HEK293 (cell line): ENCODE results near the gene DROSHA.

Experiments used
- CTCF ChIA-PET: fragments of 350-600 bp; formaldehyde crosslinking; extraction: SDS; loops from one replicate; lab custom pipeline; 2021; ENCODE audit warnings: antibody characterized with exemption; lab: Yijun Ruan, JAX
- POLR2A ChIA-PET: fragments of 300-600 bp; formaldehyde crosslinking; extraction: SDS; loops from one replicate; lab custom pipeline; 2020; ENCODE audit warnings: antibody characterized with exemption, inconsistent platforms; lab: Yijun Ruan, JAX
- H3K27ac ChIP-seq: fragments of 200-500 bp; sonication (Bioruptor generic); 2 replicates; pipeline ENCODE4 v1.5.1; 2014; ENCODE audit warnings: low read depth, low read length, control low read depth, inconsistent platforms; ENCODE audit errors: extremely low read depth
- H3K36me3 ChIP-seq, 2 experiments: fragments of 200-500 bp in 1 of 2; sonication (Bioruptor generic) in 1 of 2; 1 replicate in 1 of 2; 2 replicates in 1 of 2; pipeline ENCODE4 v1.5.1; 2014 to 2017; ENCODE audit warnings: inconsistent platforms in 2 of 2, low read length in 2 of 2; ENCODE audit not compliant: control insufficient read depth in 2 of 2, insufficient read depth in 1 of 2
- H3K4me1 ChIP-seq: fragments of 200-500 bp; sonication (Bioruptor generic); 2 replicates; pipeline ENCODE4 v1.5.1; 2014; ENCODE audit warnings: mild to moderate bottlenecking, low read length, inconsistent platforms; ENCODE audit not compliant: control insufficient read depth, insufficient read depth
- H3K4me3 ChIP-seq: 2 replicates; pipeline ENCODE4 v1.5.1; 2011; ENCODE audit warnings: low read depth, mild to moderate bottlenecking, control low read depth, low read length, moderate library complexity
- H3K9me3 ChIP-seq: fragments of 200-500 bp; sonication (Bioruptor generic); 2 replicates; pipeline ENCODE4 v1.5.1; 2014; ENCODE audit warnings: low read depth, low read length, inconsistent platforms; ENCODE audit not compliant: control insufficient read depth, insufficient read depth
- BCL11A ChIP-seq: fragments of 450-650 bp; formaldehyde crosslinking; IDR thresholded peaks from 2 replicates; pipeline ENCODE4 v1.5.1; 2016; ENCODE audit warnings: low read depth, missing biosample characterization, missing genetic modification characterization
- HOXA7 ChIP-seq: sonication (generic); formaldehyde crosslinking; IDR thresholded peaks from 2 replicates; pipeline ENCODE4 v1.8.1; 2022; ENCODE audit warnings: missing genetic modification reagents, borderline replicate concordance
- MZF1 ChIP-seq: fragments of 450-650 bp; formaldehyde crosslinking; IDR thresholded peaks from 2 replicates; pipeline ENCODE4 v1.5.1; 2017; ENCODE audit warnings: missing biosample characterization, missing genetic modification characterization, borderline replicate concordance
- PRDM1 ChIP-seq: fragments of 450-650 bp; formaldehyde crosslinking; IDR thresholded peaks from 2 replicates; pipeline ENCODE4; 2016; ENCODE audit warnings: missing biosample characterization, missing genetic modification characterization
- SCRT2 ChIP-seq: fragments of 450-650 bp; formaldehyde crosslinking; IDR thresholded peaks from 2 replicates; pipeline ENCODE4 v1.5.1; 2016; ENCODE audit warnings: missing biosample characterization, missing genetic modification characterization
- TCF7L2 ChIP-seq: IDR thresholded peaks from 2 replicates; pipeline ENCODE4 v1.6.1; 2011; ENCODE audit warnings: low read depth, mild to moderate bottlenecking, inconsistent platforms, low read length, moderate library complexity, borderline replicate concordance
- ZBTB6 ChIP-seq: fragments of 450-650 bp; formaldehyde crosslinking; IDR thresholded peaks from 2 replicates; pipeline ENCODE4 v1.5.1; 2017; ENCODE audit warnings: missing biosample characterization, missing genetic modification characterization
- ZFP69B ChIP-seq: fragments of 450-650 bp; formaldehyde crosslinking; IDR thresholded peaks from 2 replicates; pipeline ENCODE4 v1.5.1; 2016; ENCODE audit warnings: missing biosample characterization, missing genetic modification characterization
- ZNF169 ChIP-seq: fragments of 450-650 bp; formaldehyde crosslinking; IDR thresholded peaks from 2 replicates; pipeline ENCODE4 v1.5.1; 2016; ENCODE audit warnings: missing biosample characterization, missing genetic modification characterization
- ZNF26 ChIP-seq: fragments of 450-650 bp; formaldehyde crosslinking; IDR thresholded peaks from 2 replicates; pipeline ENCODE4 v1.5.1; 2016; ENCODE audit warnings: missing biosample characterization, missing genetic modification characterization
- ZNF366 ChIP-seq: fragments of 450-650 bp; formaldehyde crosslinking; conservative IDR thresholded peaks from 2 replicates; pipeline ENCODE4 v1.5.1; 2016; ENCODE audit warnings: missing biosample characterization, missing genetic modification characterization
- ZNF37A ChIP-seq: fragments of 450-650 bp; IDR thresholded peaks from 2 replicates; pipeline ENCODE4 v1.5.1; 2018; ENCODE audit warnings: missing biosample characterization, missing genetic modification characterization
- ZNF391 ChIP-seq: fragments of 450-650 bp; formaldehyde crosslinking; IDR thresholded peaks from 2 replicates; pipeline ENCODE4 v1.5.1; 2016; ENCODE audit warnings: low read depth, missing biosample characterization, missing genetic modification characterization, borderline replicate concordance
- ZNF513 ChIP-seq: fragments of 450-650 bp; IDR thresholded peaks from 2 replicates; pipeline ENCODE4 v1.5.1; 2018; ENCODE audit warnings: missing biosample characterization, missing genetic modification characterization
- ZNF707 ChIP-seq: fragments of 450-650 bp; formaldehyde crosslinking; IDR thresholded peaks from 2 replicates; pipeline ENCODE4 v1.5.1; 2016; ENCODE audit warnings: missing biosample characterization, missing genetic modification characterization
- ZNF777 ChIP-seq: fragments of 450-650 bp; formaldehyde crosslinking; IDR thresholded peaks from 2 replicates; pipeline ENCODE4 v1.5.1; 2017; ENCODE audit warnings: missing biosample characterization, missing genetic modification characterization, borderline replicate concordance
- ZNF785 ChIP-seq: fragments of 450-650 bp; formaldehyde crosslinking; IDR thresholded peaks from 2 replicates; pipeline ENCODE4 v1.5.1; 2016; ENCODE audit warnings: missing biosample characterization, missing genetic modification characterization
- ZNF792 ChIP-seq: fragments of 450-650 bp; formaldehyde crosslinking; IDR thresholded peaks from 2 replicates; pipeline ENCODE4 v1.5.1; 2016; ENCODE audit warnings: missing biosample characterization, missing genetic modification characterization
- TF ChIP-seq, protein P1 (sequence below): fragments of 450-650 bp; formaldehyde crosslinking; IDR thresholded peaks from 2 replicates; pipeline ENCODE4 v1.5.1; 2016; ENCODE audit warnings: missing biosample characterization, missing genetic modification characterization

Gene DROSHA

DNA sequence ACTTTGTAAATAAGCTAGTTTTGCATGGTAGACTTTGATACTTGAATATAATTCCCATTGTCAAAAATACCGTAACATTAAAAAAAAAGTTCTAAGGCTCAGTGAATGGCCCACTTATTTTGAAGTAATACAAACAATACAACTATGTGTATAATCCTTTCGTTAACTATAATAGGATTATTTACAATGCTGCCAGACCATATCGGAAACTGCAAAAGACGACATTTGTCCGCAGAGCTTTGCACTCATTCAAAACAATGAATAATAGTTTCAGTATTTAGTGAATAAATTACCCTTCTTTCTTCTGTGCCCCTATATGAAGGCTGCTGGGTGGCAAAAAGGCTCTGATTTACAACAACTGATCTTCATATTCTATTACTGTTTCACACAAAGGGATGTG, 121.8 kb downstream of the DROSHA start (continued):
- TF ChIP-seq ZNF37A (tag by site-specific recombination), result no peak
- TF ChIP-seq HOXA7 (CRISPR knock-in tag), result no peak
- TF ChIP-seq ZNF169 (tag by site-specific recombination), result no peak
- no peak for TF ChIP-seq ZBTB6

DNA sequence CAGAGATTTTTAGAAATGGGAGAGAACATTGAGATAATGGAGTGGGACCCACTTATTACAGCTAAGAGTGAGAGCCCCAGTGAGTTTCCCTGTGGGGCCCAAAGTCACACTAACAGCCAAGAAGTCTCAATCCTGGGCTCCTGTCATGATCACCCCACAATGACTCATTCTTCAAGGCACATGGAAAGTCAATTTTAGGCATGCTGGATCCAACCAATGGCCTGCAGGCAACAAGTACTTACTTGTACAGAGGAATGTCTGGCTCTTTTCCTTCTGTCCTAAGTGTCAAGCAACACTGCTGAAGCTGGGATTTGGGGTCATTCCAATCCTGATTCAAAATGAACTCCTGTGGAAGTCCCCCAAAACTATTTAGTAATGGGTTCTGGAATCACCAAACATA, 123.1 kb downstream of the DROSHA start:
- CTCF ChIA-PET, result interaction anchor here (0.8 kb wide), 1 partner anchor 402 kb away, joined by 3 read pairs; no protein-coding TSS in a partner anchor
- Histone ChIP-seq H3K4me3 (no peak overlapping the region), H3K9me3 (no peaks in the 10 kb centered on the region), H3K27ac (no peak overlapping the region), H3K36me3 (peaks cover 52 to 73% of the 10 kb centered on the region in 2 experiments), H3K4me1 (0 out of 2 replicates have a peak, but pooled peaks cover 7% of the 10 kb centered on the region)
- no peak for TF ChIP-seq ZNF707 (tag by site-specific recombination)
- TF ChIP-seq PRDM1 (tag by site-specific recombination), result peak; percentile 45
- TF ChIP-seq MZF1 (tag by site-specific recombination), result no peak
- TF ChIP-seq ZNF26 (tag by site-specific recombination), result no peak
- TF ChIP-seq ZNF792 (tag by site-specific recombination), result no peak
- TF ChIP-seq TCF7L2, result no peak
- TF ChIP-seq SCRT2 (tag by site-specific recombination), result peak; percentile 77
- TF ChIP-seq ZFP69B, result peak; percentile 30; the same call in 1 of the 2 replicates
- no peak for TF ChIP-seq ZNF391 (tag by site-specific recombination)
- TF ChIP-seq ZNF777 (tag by site-specific recombination), result no peak
- no peak for TF ChIP-seq ZNF785
- no peak for TF ChIP-seq ZNF513 (tag by site-specific recombination)
- TF ChIP-seq, protein P1, sequence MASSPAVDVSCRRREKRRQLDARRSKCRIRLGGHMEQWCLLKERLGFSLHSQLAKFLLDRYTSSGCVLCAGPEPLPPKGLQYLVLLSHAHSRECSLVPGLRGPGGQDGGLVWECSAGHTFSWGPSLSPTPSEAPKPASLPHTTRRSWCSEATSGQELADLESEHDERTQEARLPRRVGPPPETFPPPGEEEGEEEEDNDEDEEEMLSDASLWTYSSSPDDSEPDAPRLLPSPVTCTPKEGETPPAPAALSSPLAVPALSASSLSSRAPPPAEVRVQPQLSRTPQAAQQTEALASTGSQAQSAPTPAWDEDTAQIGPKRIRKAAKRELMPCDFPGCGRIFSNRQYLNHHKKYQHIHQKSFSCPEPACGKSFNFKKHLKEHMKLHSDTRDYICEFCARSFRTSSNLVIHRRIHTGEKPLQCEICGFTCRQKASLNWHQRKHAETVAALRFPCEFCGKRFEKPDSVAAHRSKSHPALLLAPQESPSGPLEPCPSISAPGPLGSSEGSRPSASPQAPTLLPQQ (tag by site-specific recombination), result peak; percentile 89
- POLR2A ChIA-PET, result no interaction called here

GRCh38 chr5:31407921-31408693, 123.8 kb downstream of the DROSHA start:
- TF ChIP-seq BCL11A (tag by site-specific recombination) (no peak), ZNF366 (peak; percentile 34; the same call in 1 of the 2 replicates)
- TF ChIP-seq, all 188 proteins: peak for 1
- ChIA-PET POLR2A (no interaction called here), CTCF (no interaction called here)
- 0 out of 2 replicates have a peak, but pooled peaks cover 7% of the 10 kb centered on the region for H3K4me1 ChIP-seq
- no peak overlapping the region for H3K4me3 ChIP-seq
- H3K27ac ChIP-seq, result no peak overlapping the region
- no peaks in the 10 kb centered on the region for H3K9me3 ChIP-seq
- H3K36me3 ChIP-seq, result peaks cover 55 to 70% of the 10 kb centered on the region in 2 experiments
